A549 (cell line): ENCODE results near the gene MAML2. TPM values are rescaled to one million over a fixed set of nuclear protein-coding genes. Genes with fewer than 3 reads are reported as not detected.

ENCODE experiments used
- ATAC-seq, 2 experiments: fragments of 200-7000 bp in 1 of 2; fragments of >200 bp in 1 of 2; cut with Nextera tagmentation in 1 of 2; cut with Tn5 transposase in 1 of 2; 3 replicates each; pipeline versions ENCODE4 v1.8.0 to v1.9.1; 2018 to 2020; ENCODE audit warnings: mild to moderate bottlenecking in 1 of 2, moderate library complexity in 1 of 2
- CTCF ChIA-PET: fragments of 300-600 bp; sonication (Branson Sonifier 250); formaldehyde crosslinking; extraction: SDS; loops from one replicate; lab custom pipeline; 2021; ENCODE audit warnings: antibody characterized with exemption, inconsistent platforms; lab: Yijun Ruan, JAX
- POLR2A ChIA-PET: fragments of 350-600 bp; formaldehyde crosslinking; extraction: SDS; loops from one replicate; lab custom pipeline; 2021; ENCODE audit warnings: antibody characterized with exemption, inconsistent platforms; lab: Yijun Ruan, JAX
- DNase-seq, 2 experiments: peaks; one replicate each; pipeline versions ENCODE4 v3.0.0 to v3.0.0-alpha.2; 2011 to 2016; ENCODE audit warnings: low read depth in 1 of 2, low spot score in 1 of 2
- FAIRE-seq: peaks from 2 replicates; lab custom pipeline; 2011; peaks lifted over from hg19 to GRCh38; lab: Jason Lieb, UNC
- H3K27ac ChIP-seq, 2 experiments: fragments of >200 bp; sonication (Bioruptor Twin); formaldehyde crosslinking; 3 replicates each; pipeline ENCODE4 v1.5.1; 2016 to 2017
- H3K4me1 ChIP-seq: fragments of >200 bp; sonication (Bioruptor Twin); formaldehyde crosslinking; 3 replicates; pipeline ENCODE4 v1.6.1; 2016
- H3K4me2 ChIP-seq: fragments of >200 bp; sonication (Bioruptor Twin); formaldehyde crosslinking; 3 replicates; pipeline ENCODE4 v1.6.1; 2016
- H3K4me3 ChIP-seq: fragments of >200 bp; sonication (Bioruptor Twin); formaldehyde crosslinking; 3 replicates; pipeline ENCODE4 v1.5.1; 2016
- H3K9me3 ChIP-seq: fragments of >200 bp; sonication (Bioruptor Twin); formaldehyde crosslinking; 3 replicates; pipeline ENCODE4 v1.6.1; 2016
- BHLHE40 ChIP-seq: IDR thresholded peaks from 2 replicates; pipeline ENCODE4 v1.6.1; 2012; ENCODE audit warnings: low read depth, low read length, inconsistent platforms
- CBX2 ChIP-seq: fragments of 200-600 bp; sonication (generic); IDR thresholded peaks from 2 replicates; pipeline ENCODE4 v1.6.1; 2016; ENCODE audit warnings: low read depth, mild to moderate bottlenecking, borderline replicate concordance
- EHF ChIP-seq: fragments of 250-450 bp; sonication (Bioruptor Pico); IDR thresholded peaks from 2 replicates; pipeline ENCODE4 v1.5.0; 2020; ENCODE audit warnings: mild to moderate bottlenecking
- EHMT2 ChIP-seq: fragments of 200-600 bp; sonication (generic); IDR thresholded peaks from 2 replicates; pipeline ENCODE4 v1.6.1; 2016; ENCODE audit warnings: antibody characterized with exemption, low read depth, mild to moderate bottlenecking, moderate library complexity
- ESRRA ChIP-seq: fragments of 150-350 bp; IDR thresholded peaks from 2 replicates; pipeline ENCODE4 v1.6.1; 2014; ENCODE audit warnings: mild to moderate bottlenecking, low read length, borderline replicate concordance
- GATA3 ChIP-seq: IDR thresholded peaks from 2 replicates; pipeline ENCODE4 v1.6.1; 2012; ENCODE audit warnings: borderline replicate concordance
- HOXA7 ChIP-seq: fragments of 250-450 bp; sonication (Bioruptor Pico); IDR thresholded peaks from 2 replicates; pipeline ENCODE4 v1.5.0; 2020; ENCODE audit warnings: mild to moderate bottlenecking, moderate library complexity
- HOXB5 ChIP-seq: fragments of 250-450 bp; sonication (Bioruptor Pico); IDR thresholded peaks from 2 replicates; pipeline ENCODE4 v1.5.0; 2020; ENCODE audit warnings: mild to moderate bottlenecking, moderate library complexity
- JUN ChIP-seq, 2 experiments: fragments of >200 bp; sonication (Bioruptor Twin); formaldehyde crosslinking; IDR thresholded peaks; 2 replicates in 1 of 2; 3 replicates in 1 of 2; pipeline ENCODE4 v1.6.1; 2016 to 2017
- JUNB ChIP-seq: fragments of >200 bp; sonication (Bioruptor Twin); formaldehyde crosslinking; IDR thresholded peaks from 2 replicates; pipeline ENCODE4 v1.6.1; 2016
- KDM5A ChIP-seq: fragments of 200-600 bp; sonication (generic); IDR thresholded peaks from 2 replicates; pipeline ENCODE4 v1.6.1; 2016; ENCODE audit warnings: antibody characterized with exemption, mild to moderate bottlenecking
- MYC ChIP-seq: IDR thresholded peaks from 2 replicates; pipeline ENCODE4 v1.6.1; 2012; ENCODE audit warnings: mild to moderate bottlenecking, inconsistent platforms, low read length, improper control_type of control experiment, borderline replicate concordance
- PHF8 ChIP-seq: fragments of 200-600 bp; sonication (generic); IDR thresholded peaks from 2 replicates; pipeline ENCODE4 v1.6.1; 2016; ENCODE audit warnings: low read depth, mild to moderate bottlenecking, antibody characterized with exemption, moderate library complexity, borderline replicate concordance
- RAD21 ChIP-seq, 2 experiments: fragments of >200 bp in 1 of 2; sonication (Bioruptor Twin) in 1 of 2; formaldehyde crosslinking in 1 of 2; IDR thresholded peaks in 1 of 2; conservative IDR thresholded peaks in 1 of 2; 2 replicates in 1 of 2; 3 replicates in 1 of 2; pipeline ENCODE4 v1.6.1; 2012 to 2018; ENCODE audit warnings: inconsistent platforms in 1 of 2
- RARB ChIP-seq: fragments of 250-450 bp; sonication (Bioruptor Pico); IDR thresholded peaks from 2 replicates; pipeline ENCODE4 v1.8.0; 2021; ENCODE audit warnings: mild to moderate bottlenecking, moderate library complexity
- SREBF2 ChIP-seq: fragments of 450-650 bp; IDR thresholded peaks from 2 replicates; pipeline ENCODE4 v1.6.1; 2014; ENCODE audit warnings: mild to moderate bottlenecking, moderate library complexity
- ZC3H11A ChIP-seq: fragments of 450-650 bp; IDR thresholded peaks from 2 replicates; pipeline ENCODE4 v1.6.1; 2014; ENCODE audit warnings: antibody characterized with exemption, mild to moderate bottlenecking
- ZNF302 ChIP-seq: fragments of 250-450 bp; sonication (Bioruptor Pico); IDR thresholded peaks from 2 replicates; pipeline ENCODE4 v1.9.0; 2021; ENCODE audit warnings: inconsistent platforms, mild to moderate bottlenecking, moderate library complexity
- WGBS: methylation state at CpG from one replicate; pipeline ENCODE4 v1.1.6; 2017; ENCODE audit errors: missing lambda C conversion rate; 5-methylcytosine and 5-hydroxymethylcytosine counted together
- polyA plus RNA-seq, 4 experiments: library from polyadenylated mRNA; depleted of rRNA in 3 of 4; stranded (reverse); fragments of >200 nt; fragmentation: RNase III in 1 of 4; extraction: RNeasy Plus Mini Kit Qiagen cat#74134 plus additional on column Dnase treatment in 1 of 4; gene quantifications; 2 replicates in 3 of 4; 3 replicates in 1 of 4; pipeline ENCODE4 v1.2.3, GENCODE V29; 2011 to 2017
- TF ChIP-seq, protein P1 (sequence below): fragments of >200 bp; sonication (Bioruptor Twin); formaldehyde crosslinking; IDR thresholded peaks from 3 replicates; pipeline ENCODE4 v1.6.1; 2016
- TF ChIP-seq, protein P2 (sequence below): fragments of 150-350 bp; IDR thresholded peaks from 2 replicates; pipeline ENCODE4 v1.6.1; 2014; ENCODE audit warnings: low read depth, mild to moderate bottlenecking, low read length
- TF ChIP-seq, protein P3 (sequence below): fragments of 450-650 bp; IDR thresholded peaks from 2 replicates; pipeline ENCODE4 v1.6.1; 2014; ENCODE audit warnings: antibody characterized with exemption
- TF ChIP-seq, protein P4 (sequence below): fragments of >200 bp; sonication (Bioruptor Twin); formaldehyde crosslinking; IDR thresholded peaks from 3 replicates; pipeline ENCODE4 v1.5.1; 2016
- TF ChIP-seq, protein P5 (sequence below): fragments of 200-600 bp; sonication (generic); IDR thresholded peaks from 2 replicates; pipeline ENCODE4 v1.6.1; 2016; ENCODE audit warnings: antibody characterized with exemption, mild to moderate bottlenecking, moderate library complexity

Gene MAML2
- polyA plus RNA-seq, 2 of the 4 experiments (the other 2 are of a cell fraction) = 1.5 to 2.5 TPM

DNA sequence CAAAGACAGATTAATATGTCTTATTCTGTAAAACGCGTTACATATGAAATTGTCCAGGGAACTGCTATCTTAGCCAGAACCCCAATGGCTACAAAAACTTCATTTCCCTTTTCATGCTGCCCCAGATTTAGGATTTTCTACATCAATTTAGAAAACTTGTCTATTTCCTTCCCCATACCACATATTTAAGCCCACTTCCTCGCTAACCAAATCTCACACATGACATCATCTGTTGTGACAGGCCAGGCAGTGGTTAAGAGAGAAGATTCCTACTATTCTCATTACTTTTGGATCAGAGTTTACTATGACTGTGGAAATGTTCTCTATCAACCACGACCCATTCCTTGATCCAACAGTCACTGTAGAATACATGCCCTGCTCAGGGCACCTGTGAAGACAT lies 30.8 kb upstream of the MAML2 start:
- no peak overlapping the region for H3K27ac ChIP-seq
- FAIRE-seq (no peak), DNase-seq (no peak), ATAC-seq (no peak)
- POLR2A ChIA-PET = no interaction called here
- CTCF ChIA-PET = no interaction called here
- no peaks in the 10 kb centered on the region for H3K9me3 ChIP-seq
- no peak overlapping the region for H3K4me3 ChIP-seq
- no peaks in the 10 kb centered on the region for H3K4me1 ChIP-seq
- WGBS = 84% methylated on average over 4 of the region's 4 CpGs
- no peak for TF ChIP-seq ZC3H11A
- no peak overlapping the region for H3K4me2 ChIP-seq

DNA sequence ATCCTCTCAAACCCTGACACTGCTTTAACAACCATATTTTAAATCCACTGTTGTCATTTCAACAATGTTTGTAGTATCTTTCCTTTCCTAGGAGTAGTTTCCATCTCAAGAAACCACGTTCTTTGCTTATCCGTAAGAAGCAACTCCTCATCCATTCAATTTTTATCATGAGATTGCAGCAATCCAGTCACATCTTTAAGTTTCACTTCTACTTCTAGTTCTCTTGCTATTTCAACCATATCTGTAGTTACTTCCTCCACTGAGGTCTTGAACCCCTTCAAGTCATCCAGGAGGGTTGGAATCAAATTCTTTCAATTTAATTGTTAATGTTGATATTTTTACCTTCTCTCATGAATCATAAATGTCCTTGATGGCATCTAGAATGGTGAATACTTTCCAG lies 24.3 kb upstream of the MAML2 start:
- H3K4me2 ChIP-seq = no peak overlapping the region
- no peak for TF ChIP-seq RAD21 (conservative IDR thresholded peaks at IDR 0.05 in 1 of 2, IDR thresholded peaks at IDR 0.05 in 1 of 2)
- TF ChIP-seq EHF (CRISPR knock-in tag) = no peak
- no peak for TF ChIP-seq EHMT2
- no peak for TF ChIP-seq BHLHE40
- TF ChIP-seq, protein P1, sequence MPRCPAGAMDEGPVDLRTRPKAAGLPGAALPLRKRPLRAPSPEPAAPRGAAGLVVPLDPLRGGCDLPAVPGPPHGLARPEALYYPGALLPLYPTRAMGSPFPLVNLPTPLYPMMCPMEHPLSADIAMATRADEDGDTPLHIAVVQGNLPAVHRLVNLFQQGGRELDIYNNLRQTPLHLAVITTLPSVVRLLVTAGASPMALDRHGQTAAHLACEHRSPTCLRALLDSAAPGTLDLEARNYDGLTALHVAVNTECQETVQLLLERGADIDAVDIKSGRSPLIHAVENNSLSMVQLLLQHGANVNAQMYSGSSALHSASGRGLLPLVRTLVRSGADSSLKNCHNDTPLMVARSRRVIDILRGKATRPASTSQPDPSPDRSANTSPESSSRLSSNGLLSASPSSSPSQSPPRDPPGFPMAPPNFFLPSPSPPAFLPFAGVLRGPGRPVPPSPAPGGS = no peak
- TF ChIP-seq JUNB = no peak
- no peak for TF ChIP-seq KDM5A
- H3K27ac ChIP-seq = no peak overlapping the region
- FAIRE-seq (no peak), DNase-seq (no peak), ATAC-seq (no peak)
- WGBS = 99% methylated on average over 2 of the region's 2 CpGs
- H3K9me3 ChIP-seq = peaks cover 3% of the 10 kb centered on the region; the same call in 1 of the 3 replicates
- CTCF ChIA-PET = no interaction called here
- no peaks in the 10 kb centered on the region; the same call in 2 of the 3 replicates for H3K4me1 ChIP-seq
- POLR2A ChIA-PET = no interaction called here
- no peak overlapping the region for H3K4me3 ChIP-seq

DNA sequence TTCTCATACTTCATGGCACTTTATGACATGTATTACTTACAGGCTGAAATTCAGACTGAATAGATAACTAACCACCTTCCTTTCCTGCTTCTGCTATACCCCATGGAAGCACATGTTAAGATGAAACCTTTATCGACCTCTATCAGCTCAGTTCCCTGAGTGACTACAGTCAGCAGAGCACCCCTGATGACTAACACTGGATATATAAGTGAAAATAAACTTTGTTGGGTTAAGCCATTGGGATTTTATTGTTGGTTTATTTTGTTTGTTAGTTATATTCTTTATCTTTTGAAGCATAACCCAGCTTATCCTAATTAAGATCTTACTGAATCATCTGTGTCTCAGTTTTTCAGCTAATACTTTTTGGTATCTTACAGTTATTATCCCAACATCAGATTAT lies 23.0 kb upstream of the MAML2 start:
- Histone ChIP-seq H3K4me3 (no peak overlapping the region), H3K4me2 (no peak overlapping the region), H3K27ac (no peak overlapping the region), H3K9me3 (peaks cover 3% of the 10 kb centered on the region; the same call in 1 of the 3 replicates)
- no peak for ATAC-seq
- POLR2A ChIA-PET = no interaction called here
- TF ChIP-seq, protein P2, sequence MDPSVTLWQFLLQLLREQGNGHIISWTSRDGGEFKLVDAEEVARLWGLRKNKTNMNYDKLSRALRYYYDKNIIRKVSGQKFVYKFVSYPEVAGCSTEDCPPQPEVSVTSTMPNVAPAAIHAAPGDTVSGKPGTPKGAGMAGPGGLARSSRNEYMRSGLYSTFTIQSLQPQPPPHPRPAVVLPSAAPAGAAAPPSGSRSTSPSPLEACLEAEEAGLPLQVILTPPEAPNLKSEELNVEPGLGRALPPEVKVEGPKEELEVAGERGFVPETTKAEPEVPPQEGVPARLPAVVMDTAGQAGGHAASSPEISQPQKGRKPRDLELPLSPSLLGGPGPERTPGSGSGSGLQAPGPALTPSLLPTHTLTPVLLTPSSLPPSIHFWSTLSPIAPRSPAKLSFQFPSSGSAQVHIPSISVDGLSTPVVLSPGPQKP = no peak
- TF ChIP-seq GATA3 (no peak), ZNF302 (no peak), HOXB5 (no peak)
- TF ChIP-seq, all 56 proteins: peak for 0
- 64% methylated on average over 1 of the region's 1 CpG for WGBS
- DNase-seq (no peak), FAIRE-seq (no peak)
- peaks cover 10% of the 10 kb centered on the region; the same call in 2 of the 3 replicates for H3K4me1 ChIP-seq
- CTCF ChIA-PET = no interaction called here

DNA sequence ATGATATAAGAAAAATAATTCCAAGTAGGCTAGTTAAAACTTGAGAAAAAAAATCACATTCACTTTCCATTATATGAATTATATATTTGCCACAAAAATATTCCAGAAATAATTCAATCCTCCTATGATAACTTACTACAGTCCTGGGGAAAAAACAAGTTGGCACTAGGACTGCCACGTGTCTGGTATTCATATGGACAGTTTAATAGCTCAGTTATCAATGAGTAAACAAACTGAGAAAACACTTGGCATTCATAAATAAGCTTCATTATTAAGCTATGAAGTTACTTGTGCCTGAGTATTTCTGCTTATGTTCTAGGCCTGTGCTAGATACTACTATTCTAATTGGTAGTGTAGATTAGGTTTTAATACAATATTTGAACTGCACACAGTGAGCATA lies 22.5 kb upstream of the MAML2 start:
- no peak for FAIRE-seq
- no peak overlapping the region for H3K4me2 ChIP-seq
- 75% methylated on average over 1 of the region's 1 CpG for WGBS
- ATAC-seq = no peak
- no peak overlapping the region for H3K4me3 ChIP-seq
- CTCF ChIA-PET = no interaction called here
- peaks cover 3% of the 10 kb centered on the region; the same call in 1 of the 3 replicates for H3K9me3 ChIP-seq
- DNase-seq = no peak
- POLR2A ChIA-PET = no interaction called here
- H3K27ac ChIP-seq = no peak overlapping the region
- peaks cover 10% of the 10 kb centered on the region; the same call in 2 of the 3 replicates for H3K4me1 ChIP-seq
- TF ChIP-seq CBX2 (no peak), PHF8 (no peak), MYC (no peak), JUN (IDR thresholded peaks at IDR 0.05) (no peak), GATA3 (no peak), HOXA7 (CRISPR knock-in tag) (no peak), RARB (no peak), SREBF2 (no peak), ESRRA (no peak)
- TF ChIP-seq, protein P3, sequence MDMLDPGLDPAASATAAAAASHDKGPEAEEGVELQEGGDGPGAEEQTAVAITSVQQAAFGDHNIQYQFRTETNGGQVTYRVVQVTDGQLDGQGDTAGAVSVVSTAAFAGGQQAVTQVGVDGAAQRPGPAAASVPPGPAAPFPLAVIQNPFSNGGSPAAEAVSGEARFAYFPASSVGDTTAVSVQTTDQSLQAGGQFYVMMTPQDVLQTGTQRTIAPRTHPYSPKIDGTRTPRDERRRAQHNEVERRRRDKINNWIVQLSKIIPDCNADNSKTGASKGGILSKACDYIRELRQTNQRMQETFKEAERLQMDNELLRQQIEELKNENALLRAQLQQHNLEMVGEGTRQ = no peak
- TF ChIP-seq, protein P4, sequence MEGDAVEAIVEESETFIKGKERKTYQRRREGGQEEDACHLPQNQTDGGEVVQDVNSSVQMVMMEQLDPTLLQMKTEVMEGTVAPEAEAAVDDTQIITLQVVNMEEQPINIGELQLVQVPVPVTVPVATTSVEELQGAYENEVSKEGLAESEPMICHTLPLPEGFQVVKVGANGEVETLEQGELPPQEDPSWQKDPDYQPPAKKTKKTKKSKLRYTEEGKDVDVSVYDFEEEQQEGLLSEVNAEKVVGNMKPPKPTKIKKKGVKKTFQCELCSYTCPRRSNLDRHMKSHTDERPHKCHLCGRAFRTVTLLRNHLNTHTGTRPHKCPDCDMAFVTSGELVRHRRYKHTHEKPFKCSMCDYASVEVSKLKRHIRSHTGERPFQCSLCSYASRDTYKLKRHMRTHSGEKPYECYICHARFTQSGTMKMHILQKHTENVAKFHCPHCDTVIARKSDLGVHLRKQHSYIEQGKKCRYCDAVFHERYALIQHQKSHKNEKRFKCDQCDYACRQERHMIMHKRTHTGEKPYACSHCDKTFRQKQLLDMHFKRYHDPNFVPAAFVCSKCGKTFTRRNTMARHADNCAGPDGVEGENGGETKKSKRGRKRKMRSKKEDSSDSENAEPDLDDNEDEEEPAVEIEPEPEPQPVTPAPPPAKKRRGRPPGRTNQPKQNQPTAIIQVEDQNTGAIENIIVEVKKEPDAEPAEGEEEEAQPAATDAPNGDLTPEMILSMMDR = no peak
- TF ChIP-seq, protein P5, sequence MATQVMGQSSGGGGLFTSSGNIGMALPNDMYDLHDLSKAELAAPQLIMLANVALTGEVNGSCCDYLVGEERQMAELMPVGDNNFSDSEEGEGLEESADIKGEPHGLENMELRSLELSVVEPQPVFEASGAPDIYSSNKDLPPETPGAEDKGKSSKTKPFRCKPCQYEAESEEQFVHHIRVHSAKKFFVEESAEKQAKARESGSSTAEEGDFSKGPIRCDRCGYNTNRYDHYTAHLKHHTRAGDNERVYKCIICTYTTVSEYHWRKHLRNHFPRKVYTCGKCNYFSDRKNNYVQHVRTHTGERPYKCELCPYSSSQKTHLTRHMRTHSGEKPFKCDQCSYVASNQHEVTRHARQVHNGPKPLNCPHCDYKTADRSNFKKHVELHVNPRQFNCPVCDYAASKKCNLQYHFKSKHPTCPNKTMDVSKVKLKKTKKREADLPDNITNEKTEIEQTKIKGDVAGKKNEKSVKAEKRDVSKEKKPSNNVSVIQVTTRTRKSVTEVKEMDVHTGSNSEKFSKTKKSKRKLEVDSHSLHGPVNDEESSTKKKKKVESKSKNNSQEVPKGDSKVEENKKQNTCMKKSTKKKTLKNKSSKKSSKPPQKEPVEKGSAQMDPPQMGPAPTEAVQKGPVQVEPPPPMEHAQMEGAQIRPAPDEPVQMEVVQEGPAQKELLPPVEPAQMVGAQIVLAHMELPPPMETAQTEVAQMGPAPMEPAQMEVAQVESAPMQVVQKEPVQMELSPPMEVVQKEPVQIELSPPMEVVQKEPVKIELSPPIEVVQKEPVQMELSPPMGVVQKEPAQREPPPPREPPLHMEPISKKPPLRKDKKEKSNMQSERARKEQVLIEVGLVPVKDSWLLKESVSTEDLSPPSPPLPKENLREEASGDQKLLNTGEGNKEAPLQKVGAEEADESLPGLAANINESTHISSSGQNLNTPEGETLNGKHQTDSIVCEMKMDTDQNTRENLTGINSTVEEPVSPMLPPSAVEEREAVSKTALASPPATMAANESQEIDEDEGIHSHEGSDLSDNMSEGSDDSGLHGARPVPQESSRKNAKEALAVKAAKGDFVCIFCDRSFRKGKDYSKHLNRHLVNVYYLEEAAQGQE = no peak
